ENCODE data around the gene TCF25.
A peak's percentile ranks its signal among the peaks of the same experiment; 100 is the strongest.
"Not testable (repeated sequence)": the region's sequence is repeated elsewhere in the genome, so short reads cannot be mapped to it uniquely, and the experiment has no call there.

Gene TCF25

GRCh38 chr16:89912143-89912542 lies 38.8 kb downstream of the TCF25 start:
- peaks cover 16 to 63% (median 46%) of the 10 kb centered on the region in 3 donors for H3K36me3 ChIP-seq
- no peak overlapping the region for H3K27ac ChIP-seq
- H3K4me3 ChIP-seq, result no peak overlapping the region
- H3K4me1 ChIP-seq, result peaks cover 0 to 6% (median 0%) of the 10 kb centered on the region in 4 donors
- no peak for DNase-seq
- intact Hi-C loops (cut with DNase I; ENCODE audit: low total_unique reads), result no loop called here
- no peaks in the 10 kb centered on the region for H3K27me3 ChIP-seq
- TF ChIP-seq, protein P1, sequence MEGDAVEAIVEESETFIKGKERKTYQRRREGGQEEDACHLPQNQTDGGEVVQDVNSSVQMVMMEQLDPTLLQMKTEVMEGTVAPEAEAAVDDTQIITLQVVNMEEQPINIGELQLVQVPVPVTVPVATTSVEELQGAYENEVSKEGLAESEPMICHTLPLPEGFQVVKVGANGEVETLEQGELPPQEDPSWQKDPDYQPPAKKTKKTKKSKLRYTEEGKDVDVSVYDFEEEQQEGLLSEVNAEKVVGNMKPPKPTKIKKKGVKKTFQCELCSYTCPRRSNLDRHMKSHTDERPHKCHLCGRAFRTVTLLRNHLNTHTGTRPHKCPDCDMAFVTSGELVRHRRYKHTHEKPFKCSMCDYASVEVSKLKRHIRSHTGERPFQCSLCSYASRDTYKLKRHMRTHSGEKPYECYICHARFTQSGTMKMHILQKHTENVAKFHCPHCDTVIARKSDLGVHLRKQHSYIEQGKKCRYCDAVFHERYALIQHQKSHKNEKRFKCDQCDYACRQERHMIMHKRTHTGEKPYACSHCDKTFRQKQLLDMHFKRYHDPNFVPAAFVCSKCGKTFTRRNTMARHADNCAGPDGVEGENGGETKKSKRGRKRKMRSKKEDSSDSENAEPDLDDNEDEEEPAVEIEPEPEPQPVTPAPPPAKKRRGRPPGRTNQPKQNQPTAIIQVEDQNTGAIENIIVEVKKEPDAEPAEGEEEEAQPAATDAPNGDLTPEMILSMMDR (IDR thresholded peaks at IDR 0.05), result no peak
- H3K9me3 ChIP-seq, result no peaks in the 10 kb centered on the region

DNA sequence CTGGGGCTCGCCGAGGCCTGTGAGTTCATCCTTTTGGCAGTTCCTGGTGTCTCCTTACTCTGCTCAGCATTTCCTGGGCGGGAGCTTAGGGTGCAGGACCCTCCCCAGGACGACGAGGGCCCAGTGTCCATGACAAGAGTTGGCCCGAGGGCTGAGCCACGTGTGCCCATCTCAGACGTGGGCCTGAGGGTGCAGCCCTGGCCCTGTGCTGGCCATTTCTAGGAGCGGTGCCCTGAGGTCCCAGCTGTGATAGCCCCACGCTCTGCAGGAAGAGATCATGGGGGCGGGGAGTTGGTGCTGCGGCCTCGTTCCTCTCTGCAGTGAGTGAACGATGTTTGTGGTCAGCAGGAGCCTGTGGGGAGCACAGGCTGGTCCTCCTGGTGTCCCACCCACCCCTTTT lies 39.2 kb downstream of the TCF25 start:
- Histone ChIP-seq H3K4me3 (no peak overlapping the region), H3K27me3 (no peaks in the 10 kb centered on the region), H3K36me3 (peaks cover 15 to 58% (median 41%) of the 10 kb centered on the region in 3 donors), H3K27ac (no peak overlapping the region), H3K4me1 (peaks cover 0 to 10% (median 3%) of the 10 kb centered on the region in 4 donors), H3K9me3 (no peaks in the 10 kb centered on the region)
- intact Hi-C loops (cut with DNase I; ENCODE audit: low total_unique reads), result no loop called here
- TF ChIP-seq, protein P1 (IDR thresholded peaks at IDR 0.05), result no peak
- no peak for DNase-seq

DNA sequence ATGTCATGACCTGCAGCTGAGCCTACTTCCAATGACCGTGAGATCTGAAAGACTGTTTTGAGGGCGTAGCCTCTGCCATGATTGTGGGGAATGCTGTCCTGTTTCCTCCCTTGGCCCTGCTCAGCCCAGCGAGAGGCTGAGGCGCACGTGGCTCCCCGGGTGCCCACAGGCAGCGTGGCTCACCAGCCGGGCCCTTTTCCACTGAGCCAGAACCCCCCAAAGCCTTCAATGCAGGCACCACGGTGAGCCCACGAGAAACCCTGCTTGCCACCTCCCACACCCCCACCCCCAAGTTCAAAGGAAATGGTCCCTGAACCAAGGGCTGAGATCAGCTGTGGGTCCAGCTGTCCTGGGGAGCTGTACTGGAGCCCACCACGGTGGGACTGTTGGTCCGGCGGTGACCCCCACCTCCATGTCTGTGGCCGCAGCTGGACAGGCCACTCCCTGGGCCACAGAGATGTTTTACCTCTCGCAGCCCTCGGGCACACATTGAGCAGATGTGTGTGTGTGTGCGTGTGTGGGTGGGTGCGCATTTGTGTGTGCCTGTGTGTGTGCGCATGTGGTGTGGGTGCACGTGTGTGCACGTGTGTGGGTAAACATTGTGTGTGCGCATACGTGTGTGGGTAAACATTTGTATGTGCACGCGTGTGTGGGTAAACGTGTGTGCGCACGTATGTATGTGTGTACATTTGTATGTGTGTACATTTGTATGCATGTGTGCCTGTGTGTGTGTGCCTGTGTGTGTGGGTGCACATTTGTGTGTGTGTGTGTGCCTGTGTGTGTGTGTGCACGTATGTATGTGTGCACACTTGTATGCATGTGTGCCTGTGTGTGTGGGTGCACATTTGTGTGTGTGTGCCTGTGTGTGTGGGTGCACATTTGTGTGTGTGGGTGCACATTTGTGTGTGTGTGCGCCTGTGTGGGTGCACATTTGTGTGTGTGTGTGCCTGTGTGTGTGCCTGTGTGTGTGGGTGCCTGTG lies 40.3 kb downstream of the TCF25 start:
- Histone ChIP-seq H3K4me1 (peaks cover 0 to 21% (median 13%) of the 10 kb centered on the region in 4 donors), H3K9me3 (no peaks in the 10 kb centered on the region), H3K4me3 (no peak overlapping the region), H3K27me3 (peaks cover 0 to 7% of the 10 kb centered on the region in 2 donors), H3K27ac (no peak overlapping the region), H3K36me3 (peaks cover 10 to 47% (median 32%) of the 10 kb centered on the region in 3 donors)
- TF ChIP-seq, protein P1 (IDR thresholded peaks at IDR 0.05), result no peak
- intact Hi-C loops (cut with DNase I; ENCODE audit: low total_unique reads), result no loop called here
- peak in 1 of 2 donors; percentile 62 for DNase-seq

DNA sequence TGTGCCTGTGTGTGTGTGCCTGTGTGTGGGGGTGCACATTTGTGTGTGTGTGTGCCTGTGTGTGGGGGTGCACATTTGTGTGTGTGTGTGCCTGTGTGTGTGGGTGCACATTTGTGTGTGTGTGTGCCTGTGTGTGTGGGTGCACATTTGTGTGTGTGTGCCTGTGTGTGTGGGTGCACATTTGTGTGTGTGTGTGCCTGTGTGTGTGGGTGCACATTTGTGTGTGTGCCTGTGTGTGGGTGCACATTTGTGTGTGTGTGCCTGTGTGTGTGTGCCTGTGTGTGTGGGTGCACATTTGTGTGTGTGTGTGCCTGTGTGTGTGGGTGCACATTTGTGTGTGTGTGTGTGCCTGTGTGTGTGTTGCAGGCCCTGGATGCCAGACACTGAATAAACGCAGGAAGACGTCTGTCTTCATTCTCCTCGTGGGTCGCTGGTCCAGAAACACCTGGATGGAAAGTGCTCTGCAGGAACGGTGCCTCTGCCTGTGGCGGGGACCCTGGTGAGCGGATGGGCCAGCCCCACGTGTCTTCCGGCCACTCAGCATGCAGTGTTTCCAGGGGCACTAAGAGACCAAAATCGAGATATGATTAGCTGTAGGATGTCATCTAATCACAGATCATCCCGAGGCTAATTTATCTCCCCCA lies 41.4 kb downstream of the TCF25 start:
- DNase-seq; H3K9me3 ChIP-seq; H3K4me3 ChIP-seq; H3K27ac ChIP-seq; intact Hi-C loops (cut with DNase I; ENCODE audit: low total_unique reads): not testable (repeated sequence)
- Histone ChIP-seq H3K27me3 (peaks cover 0 to 18% of the 10 kb centered on the region in 2 donors), H3K4me1 (peaks cover 0 to 22% (median 17%) of the 10 kb centered on the region in 4 donors), H3K36me3 (peaks cover 10 to 38% (median 24%) of the 10 kb centered on the region in 3 donors)

DNA sequence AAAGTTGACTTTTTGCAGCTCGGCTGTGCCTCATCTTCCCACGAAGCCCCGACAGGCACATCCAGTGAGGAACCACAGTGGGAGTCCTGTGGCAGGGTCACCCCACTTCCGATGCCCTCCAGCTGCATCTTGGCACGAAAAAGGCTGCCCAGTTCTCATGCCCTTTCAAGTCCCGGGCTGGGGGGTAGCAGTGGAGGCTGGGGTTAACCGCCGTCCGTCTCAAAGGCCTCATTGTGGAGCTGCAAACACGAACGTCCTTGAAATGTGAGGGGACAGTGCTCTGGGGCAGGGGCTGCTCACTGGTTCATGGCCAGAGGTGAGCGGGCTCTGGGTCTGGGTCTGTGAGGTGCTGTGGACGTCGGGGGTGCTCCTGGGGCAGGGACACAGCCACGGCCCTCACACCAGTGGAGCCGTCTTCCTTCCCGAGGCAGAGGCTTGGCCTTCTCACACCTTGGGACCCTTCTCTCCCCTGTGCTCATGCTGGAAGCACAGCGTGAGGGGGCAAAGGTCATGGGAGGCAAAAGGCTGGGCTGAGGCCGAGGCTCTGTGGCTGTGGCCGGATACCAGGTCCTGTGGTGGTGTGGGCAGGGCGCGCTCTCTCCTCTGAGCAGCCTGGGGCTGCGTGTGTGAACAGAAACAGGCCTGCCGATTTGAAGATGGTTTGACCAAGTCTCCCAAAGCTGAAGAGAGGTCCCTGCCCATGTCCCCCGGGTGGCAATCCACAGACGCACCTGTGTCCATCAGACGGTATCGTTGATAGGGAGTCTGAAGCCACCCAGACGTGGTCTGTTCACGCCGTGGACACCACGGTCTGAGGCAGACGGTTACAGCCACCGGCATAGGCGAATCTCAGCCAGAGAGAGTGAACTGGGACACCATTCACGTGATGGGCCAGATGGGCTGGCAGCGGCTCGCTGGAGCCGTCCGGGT lies 42.2 kb downstream of the TCF25 start:
- H3K36me3 ChIP-seq, result peaks cover 9 to 30% (median 18%) of the 10 kb centered on the region in 3 donors
- peaks cover 0 to 22% of the 10 kb centered on the region in 2 donors for H3K27me3 ChIP-seq
- no peak for DNase-seq
- H3K9me3 ChIP-seq, result no peaks in the 10 kb centered on the region
- intact Hi-C loops (cut with DNase I; ENCODE audit: low total_unique reads), result no loop called here
- H3K27ac ChIP-seq, result no peak overlapping the region
- TF ChIP-seq, protein P1 (IDR thresholded peaks at IDR 0.05), result no peak
- peaks cover 0 to 21% (median 16%) of the 10 kb centered on the region in 4 donors for H3K4me1 ChIP-seq
- H3K4me3 ChIP-seq, result no peak overlapping the region

Data from tibial artery (tissue), 4 donors.